IPS-18c (cell line): ENCODE measurements around the gene NRAP.

Source experiments
- H3K4me3 ChIP-seq: 2 replicates; pipeline ENCODE4 v1.7.0; 2013; ENCODE audit warnings: low read depth, mild to moderate bottlenecking, low read length, moderate library complexity; ENCODE audit not compliant: insufficient read depth
- H3K9me3 ChIP-seq: one replicate; pipeline ENCODE4 v1.6.1; 2013; ENCODE audit warnings: mild to moderate bottlenecking, low read length, moderate library complexity; ENCODE audit not compliant: control insufficient read depth, insufficient read depth

The NRAP gene

DNA sequence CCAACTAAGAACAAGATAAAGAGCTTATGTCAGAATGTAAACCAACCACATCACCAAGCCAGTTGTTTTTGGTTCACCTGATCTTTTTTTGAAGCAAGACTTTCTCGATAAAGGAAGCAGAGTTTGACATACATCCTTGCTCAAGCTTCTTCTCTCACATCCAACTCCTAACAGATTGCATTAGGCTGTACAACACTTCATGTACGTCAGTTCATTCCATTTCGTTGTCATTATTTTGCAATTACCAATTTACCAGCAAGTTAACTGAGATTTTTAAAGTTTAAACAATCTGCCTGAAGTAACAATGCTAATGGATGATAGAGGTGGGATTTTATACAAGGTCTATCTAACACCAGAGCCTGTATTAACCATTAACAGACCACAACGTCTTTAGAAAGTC, 41.0 kb downstream of the NRAP start:
- H3K9me3 ChIP-seq: no peaks in the 10 kb centered on the region
- H3K4me3 ChIP-seq: no peak overlapping the region

DNA sequence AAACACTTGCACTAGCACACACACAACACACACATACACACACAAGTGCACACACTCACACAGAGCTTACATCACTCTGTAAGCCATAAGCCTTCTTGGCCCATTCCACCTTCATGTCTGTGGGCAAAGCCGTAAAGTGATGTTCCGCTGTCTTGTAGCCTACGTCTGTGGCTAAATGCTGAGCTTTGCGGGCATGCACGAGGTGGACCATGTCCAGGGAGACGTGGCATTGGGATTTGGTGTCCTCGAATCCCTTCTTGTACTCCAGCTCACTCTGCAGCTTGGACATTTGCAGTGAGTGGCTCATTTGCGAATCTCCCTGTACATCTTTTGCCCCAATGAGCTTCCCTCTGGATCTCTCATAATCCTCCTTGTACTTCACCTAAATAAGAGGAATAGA, 42.0 kb downstream of the NRAP start:
- Histone ChIP-seq H3K9me3 (no peaks in the 10 kb centered on the region), H3K4me3 (no peak overlapping the region)

DNA sequence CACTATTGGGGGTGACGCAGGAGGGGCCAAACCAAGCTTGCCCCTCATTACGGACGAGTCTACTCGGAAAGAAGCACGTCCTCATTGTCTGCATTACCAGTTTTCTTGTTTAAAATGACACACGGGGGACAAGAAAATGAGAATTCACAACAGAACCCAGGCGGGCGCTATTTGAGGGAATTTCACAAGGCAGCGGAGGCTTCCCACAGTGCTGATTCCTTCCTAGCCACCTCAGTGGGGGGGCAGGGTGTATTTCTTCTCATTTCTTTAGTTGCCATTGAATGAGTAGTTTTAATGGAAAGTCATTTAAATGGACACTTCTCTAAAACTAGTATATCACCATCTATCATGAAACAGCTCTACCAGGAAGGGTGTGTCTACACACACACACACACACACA, 42.9 kb downstream of the NRAP start:
- Histone ChIP-seq H3K4me3 (no peak overlapping the region), H3K9me3 (no peaks in the 10 kb centered on the region)

DNA sequence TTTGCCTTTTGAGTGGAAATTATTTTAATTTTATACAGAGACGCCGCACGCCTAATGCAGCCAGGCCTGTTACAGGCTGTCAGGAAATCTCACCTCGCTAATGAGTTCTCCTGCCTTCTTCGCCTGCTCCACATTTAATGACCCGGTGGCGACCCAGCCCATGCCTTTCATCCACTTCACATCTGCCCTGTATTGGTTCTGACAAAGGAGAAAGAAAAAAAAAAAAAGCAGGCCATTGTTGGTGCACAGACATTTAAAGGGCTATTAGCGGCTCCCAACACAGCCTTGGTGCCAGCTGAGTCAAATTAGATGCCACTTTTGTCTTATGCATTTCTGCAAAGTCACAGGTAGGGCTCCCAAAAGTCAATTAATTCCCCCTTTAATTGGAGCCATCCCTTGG, 43.3 kb downstream of the NRAP start:
- Histone ChIP-seq H3K9me3 (no peaks in the 10 kb centered on the region), H3K4me3 (no peak overlapping the region)

DNA sequence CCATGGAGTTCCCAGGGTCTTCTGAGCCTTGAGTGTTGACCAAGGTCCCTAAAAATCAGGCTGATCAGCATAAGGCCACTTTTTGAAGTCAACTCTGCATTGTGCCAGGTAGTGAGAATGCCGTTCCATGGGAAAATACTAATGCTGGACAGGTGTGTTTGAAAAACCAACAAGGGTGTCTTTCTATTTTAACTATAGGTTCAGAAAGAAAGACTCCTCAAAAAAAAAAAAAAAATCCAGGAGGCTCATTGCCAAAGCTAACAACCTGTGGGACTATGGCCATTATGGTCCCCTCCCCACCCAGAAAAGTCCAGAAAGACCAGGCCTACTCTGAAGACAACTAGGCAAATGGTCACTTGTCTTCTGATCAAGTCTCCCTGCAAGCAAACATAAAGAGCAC, 44.4 kb downstream of the NRAP start:
- Histone ChIP-seq H3K9me3 (no peaks in the 10 kb centered on the region), H3K4me3 (no peak overlapping the region)

DNA sequence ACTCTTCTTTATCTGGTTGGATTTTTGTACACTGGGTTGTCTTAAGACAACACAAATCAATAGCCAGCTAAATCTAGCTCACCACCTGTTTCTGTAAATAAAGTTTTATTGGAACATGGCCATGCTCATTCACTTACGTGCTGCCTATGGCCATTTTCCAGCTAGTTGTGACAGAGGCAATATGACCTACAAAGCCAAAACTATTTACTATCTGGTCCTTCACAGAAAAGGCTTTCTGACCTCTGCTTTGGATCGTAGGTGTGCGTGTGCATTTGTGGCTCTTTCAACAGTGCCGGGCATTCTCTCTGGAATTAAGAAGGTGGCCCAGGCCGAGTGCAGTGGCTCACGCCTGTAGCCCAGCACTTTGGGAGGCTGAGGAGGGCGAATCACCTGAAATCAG, 45.5 kb downstream of the NRAP start:
- Histone ChIP-seq H3K9me3 (no peaks in the 10 kb centered on the region), H3K4me3 (no peak overlapping the region)

DNA sequence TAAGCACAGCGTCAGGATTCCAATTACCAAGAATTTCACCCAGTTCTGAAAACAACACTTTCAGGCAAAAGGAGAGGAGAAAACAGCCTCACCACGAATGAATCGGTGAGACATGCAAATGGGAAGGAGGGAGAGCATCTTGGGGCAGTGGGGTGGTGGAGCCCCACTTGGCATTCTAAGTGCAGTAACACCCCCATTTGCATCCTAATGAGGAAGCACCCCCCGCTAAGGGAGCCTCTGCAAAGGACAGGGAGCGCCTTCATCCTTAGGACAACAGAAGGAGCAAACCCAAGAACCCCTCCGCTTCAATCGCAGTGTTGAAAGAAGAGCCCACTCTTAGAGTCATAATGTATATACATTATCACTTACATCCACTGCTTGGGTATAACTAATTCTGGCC, 46.8 kb downstream of the NRAP start:
- H3K4me3 ChIP-seq: peak overlapping the region; percentile 6; the same call in 1 of the 2 replicates
- H3K9me3 ChIP-seq: no peaks in the 10 kb centered on the region

DNA sequence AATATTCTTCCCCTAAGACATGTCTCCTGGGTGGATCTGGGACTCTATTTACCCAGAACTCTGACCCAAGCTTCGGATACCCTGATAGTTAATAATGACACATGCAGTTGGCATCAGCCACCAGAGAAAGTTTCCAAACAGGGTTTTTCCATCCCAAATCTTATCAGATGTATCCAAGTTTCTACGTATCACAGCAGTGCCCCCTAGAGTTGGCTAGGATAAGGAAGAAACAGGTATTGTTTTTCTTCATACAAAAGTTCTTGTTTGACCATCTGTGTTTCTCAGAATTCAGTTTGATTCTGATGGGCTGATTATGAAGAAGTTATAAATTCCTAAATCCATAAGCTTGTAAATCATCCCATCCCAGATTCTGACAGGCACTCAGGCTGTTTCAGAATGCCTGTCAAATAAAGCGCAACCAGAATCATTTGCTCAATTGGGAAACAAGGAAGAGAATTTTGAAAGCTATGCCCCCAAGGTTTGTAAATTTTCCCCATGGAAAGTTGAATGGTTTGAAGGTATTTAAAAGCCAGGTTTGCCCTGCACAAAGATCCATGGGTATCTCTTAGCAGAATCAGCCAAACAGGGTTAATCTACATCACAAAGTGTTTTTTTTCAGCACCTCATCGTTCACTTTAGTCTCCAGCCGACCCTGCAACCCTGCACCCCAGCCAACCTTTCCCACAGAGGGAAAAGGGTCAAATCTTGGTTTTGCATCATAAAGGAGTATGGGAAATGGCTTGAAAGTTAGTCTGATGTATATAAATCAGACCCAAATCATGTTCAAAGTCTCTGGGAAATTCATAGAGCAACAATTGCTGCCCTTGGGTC, 47.4 kb downstream of the NRAP start:
- H3K9me3 ChIP-seq: no peaks in the 10 kb centered on the region
- H3K4me3 ChIP-seq: peak overlapping the region; percentile 6; the same call in 1 of the 2 replicates

DNA sequence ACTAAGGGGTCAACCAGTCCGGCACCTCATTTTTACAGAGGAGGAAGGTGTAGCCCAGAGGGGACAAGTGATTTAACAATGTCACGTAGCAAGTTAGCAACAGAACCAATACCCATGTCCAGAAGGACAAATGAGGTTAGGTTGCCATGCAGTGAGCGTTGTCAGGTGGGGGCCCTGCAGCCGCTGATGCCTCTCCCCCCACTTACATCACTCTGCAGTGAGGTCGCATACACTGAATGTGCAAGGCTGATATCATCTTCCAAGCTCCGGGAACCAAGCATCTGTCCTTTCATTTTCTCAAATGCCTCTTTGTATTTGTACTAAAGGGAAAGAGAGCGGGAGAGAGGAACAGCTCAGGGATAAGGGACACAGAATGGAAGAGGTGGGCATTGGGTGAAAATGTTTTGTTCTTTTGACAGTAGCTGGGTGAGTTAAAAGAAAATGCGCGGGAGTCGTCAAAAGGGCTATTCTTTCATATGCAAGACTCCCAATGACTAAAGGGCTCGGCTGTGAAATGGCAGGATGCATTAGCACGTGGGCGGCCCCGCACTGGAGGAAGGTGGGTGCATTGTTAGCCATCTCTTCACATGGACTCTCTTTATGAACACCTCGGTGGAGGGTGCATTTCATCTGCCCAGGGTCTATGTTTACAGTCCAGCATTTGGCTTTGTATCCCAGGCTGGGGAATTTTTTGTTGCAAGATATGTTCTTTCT, 49.7 kb downstream of the NRAP start:
- no peaks in the 10 kb centered on the region for H3K9me3 ChIP-seq
- H3K4me3 ChIP-seq: no peak overlapping the region

DNA sequence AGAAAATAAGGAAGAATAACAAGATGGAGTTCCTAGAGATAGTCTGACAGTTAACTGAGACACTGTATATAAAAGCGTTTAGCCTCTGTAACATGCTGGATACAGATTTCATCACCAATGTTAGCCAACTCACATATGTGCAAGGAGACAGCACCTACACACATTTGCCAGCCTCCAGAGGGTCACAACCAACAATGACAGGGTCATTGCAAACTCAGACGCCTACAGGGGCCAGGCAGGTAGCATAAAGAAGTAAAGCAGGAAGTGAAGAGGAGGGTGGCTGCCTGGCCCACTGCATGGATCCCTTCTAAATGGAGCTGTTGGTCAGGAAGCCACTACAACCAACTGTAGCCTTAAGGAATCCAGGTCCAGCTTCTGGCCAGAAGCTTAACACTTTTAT, 50.4 kb downstream of the NRAP start:
- no peak overlapping the region for H3K4me3 ChIP-seq

DNA sequence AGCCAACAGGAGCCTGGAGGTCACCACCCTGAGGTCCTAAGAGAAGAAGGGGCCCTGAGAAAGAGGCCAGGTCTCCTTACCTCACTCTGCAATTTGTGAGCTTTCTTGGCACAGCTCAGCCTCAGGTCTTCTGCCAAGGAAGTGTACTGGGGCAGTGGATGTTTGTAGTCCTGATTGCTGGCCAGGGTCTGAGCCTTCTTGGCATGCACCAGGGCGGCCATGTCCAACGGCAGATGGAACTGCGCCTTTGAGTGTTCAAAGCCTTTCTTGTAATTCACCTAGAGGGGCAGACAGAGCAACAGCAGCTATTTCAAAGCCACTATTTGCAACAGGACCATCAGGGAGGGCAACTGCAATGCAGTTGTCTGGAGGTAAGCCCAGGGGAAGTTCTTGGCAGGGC, 51.7 kb downstream of the NRAP start:
- H3K9me3 ChIP-seq: no peaks in the 10 kb centered on the region
- H3K4me3 ChIP-seq: no peak overlapping the region

More for the DNA sequence above, 50.4 kb downstream of the NRAP start:
- H3K9me3 ChIP-seq: no peaks in the 10 kb centered on the region

DNA sequence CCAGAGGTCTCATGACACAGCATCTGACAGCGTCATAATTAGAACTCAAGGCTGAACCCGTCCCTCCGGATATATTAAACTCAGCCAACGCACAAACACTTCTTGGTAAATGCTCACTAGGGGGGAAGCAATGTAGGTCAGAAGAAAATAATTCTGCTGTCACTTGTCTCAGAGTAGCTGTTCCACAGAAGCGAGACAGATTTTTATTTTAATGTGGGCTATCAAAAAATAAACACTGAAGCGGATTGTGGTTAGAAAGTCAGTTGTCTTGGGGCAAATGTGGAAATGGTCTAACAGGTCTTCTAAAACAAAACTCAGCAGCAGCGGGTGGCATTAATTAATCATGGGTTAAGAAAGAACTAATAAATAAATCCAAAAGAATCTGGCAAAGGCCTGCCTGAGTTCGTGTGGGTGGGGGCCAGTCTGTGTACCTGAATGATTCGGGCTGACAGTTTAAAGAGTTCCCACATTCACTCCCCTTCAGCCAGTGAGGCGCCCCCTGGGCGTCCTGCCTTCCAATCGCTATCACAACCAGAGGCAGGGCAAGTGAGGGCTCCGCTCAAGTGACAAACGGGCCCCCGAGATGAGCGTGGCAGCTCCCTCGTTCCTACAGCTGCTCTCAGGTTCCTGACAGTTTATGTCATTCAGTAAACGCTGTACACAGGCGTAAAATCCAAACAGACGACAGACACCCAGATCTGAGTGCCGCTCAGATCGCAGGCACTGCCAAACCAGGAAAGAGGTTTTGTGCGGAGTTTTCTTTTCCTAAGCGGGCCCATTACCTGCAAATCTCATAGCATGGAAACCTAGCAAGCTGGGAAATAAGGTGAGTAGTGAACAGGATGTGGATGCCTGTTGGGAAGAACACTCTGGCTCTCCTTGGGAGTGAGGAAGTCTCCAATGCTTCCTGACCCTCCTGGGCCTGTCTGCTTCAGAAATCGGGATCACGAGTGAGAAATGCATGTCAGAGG, 52.9 kb downstream of the NRAP start:
- no peak overlapping the region for H3K4me3 ChIP-seq
- no peaks in the 10 kb centered on the region for H3K9me3 ChIP-seq

DNA sequence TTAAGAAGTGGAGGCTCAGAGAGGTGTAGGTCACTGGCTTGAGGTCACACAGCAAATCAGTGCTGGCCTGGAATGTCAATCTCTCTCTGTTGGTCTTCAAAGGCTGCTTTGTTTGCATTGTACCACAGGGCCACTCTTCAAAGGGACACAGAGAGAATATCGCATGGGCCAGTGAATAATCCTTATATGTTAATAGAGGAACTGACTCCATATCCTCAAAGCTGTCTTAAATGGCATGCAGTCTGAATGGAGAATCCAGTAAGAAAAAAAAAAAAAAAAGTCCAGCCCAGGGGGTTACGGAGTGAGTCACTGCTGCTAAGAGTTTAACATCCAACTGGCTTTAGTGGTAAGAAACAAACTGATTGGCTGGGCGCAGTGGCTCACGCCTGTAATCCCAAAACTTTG, 54.1 kb downstream of the NRAP start:
- Histone ChIP-seq H3K4me3 (no peak overlapping the region), H3K9me3 (no peaks in the 10 kb centered on the region)

DNA sequence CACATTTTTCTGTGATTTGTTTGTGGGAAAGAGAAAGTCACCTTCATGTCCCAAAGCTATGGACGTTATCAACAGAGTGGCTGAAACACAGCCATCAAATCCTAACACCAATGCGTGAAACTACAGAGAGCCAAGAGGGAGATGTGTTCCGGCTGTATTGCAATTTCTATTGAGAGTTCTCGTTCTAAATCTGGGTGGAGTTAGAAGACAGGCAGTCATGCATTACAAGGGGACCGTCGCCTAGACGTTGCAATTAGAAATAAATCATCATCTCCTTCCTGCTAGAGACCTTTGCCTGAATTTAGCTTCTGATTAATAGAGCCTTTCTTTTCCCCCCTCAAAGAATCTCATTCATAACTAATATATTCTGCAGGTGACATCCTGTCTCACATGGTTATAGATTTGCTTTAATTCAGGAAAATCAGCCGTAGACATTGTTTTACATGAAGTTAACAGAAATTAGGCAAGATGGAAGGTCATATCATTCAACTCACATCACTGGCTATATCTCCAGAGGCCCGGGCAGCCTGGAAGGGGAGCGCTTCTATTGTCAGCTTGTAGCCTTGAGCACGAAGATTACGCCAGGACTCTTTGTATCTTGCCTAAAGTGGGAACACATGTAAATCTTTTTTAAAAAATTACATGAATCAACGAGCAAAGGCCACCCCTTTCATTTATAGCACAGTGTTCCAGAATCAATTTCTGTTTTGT, 58.4 kb downstream of the NRAP start:
- H3K9me3 ChIP-seq: no peaks in the 10 kb centered on the region
- H3K4me3 ChIP-seq: no peak overlapping the region

DNA sequence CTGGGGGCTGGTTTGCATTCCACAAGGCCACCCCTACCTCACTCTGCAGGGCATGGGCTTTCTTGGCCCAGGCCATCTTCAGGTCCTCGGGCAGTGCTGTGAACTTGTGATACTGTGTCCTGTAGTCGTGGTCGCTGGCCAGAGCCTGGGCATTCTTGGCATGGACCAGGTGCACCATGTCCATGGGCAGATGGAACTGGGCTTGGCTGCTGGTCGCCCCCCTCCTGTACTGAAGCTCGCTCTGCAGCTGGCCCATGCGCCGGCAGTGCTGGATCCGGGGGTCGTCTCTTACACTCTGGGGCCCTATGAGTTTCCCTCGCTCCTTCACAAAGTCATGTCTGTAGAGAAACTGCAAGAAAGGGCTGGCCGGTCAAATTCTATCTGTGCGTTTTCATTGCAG, 59.3 kb downstream of the NRAP start:
- no peaks in the 10 kb centered on the region for H3K9me3 ChIP-seq

DNA sequence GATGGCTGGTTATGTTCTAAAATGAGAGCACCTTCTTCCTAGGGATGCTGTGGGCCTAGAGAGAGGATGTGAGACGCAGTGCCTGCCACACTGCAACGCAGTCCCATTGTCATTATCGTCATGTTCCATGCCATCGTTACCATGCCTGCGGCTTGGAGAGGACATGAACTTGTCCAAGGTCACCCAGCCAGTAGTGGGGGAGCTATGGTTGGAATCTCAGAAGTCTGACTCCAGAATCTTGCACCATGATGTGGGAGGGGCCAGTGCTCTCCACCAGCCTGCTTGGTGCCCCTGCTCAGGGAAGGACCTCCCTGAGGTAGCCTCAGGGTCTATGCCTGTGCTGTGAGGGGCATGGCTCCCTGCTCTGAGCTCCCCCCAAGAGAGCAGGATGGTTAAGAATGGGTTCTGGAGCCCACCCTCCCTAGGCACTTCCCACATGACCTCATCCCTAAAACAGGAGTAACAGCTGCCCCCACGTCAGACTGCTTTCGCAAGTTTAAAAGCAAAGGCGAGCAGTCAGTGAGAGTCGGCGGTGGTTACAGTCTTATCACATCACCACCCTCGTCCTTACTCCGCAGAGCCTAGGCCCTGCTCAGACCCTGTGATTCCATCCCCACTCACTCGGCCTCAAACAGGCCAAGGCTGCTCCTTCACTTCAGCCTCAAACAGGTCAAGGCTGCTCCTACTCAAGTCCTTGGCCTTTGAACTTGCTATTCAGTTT, 60.6 kb downstream of the NRAP start:
- H3K4me3 ChIP-seq: no peak overlapping the region
- H3K9me3 ChIP-seq: no peaks in the 10 kb centered on the region

More for the DNA sequence above, 59.3 kb downstream of the NRAP start:
- H3K4me3 ChIP-seq: no peak overlapping the region
